Hepatocyte (in vitro differentiated cells): ENCODE measurements around the gene R3HDM4.

ENCODE experiments used
- CTCF ChIP-seq: fragments of 200-600 bp; sonication (generic); IDR thresholded peaks from 2 replicates; pipeline ENCODE4 v1.5.1; 2016; ENCODE audit warnings: antibody characterized with exemption, mild to moderate bottlenecking; ENCODE audit not compliant: poor library complexity
- EZH2 ChIP-seq: fragments of 200-600 bp; sonication (generic); IDR thresholded peaks from 2 replicates; pipeline ENCODE4 v1.6.1; 2016; ENCODE audit warnings: antibody characterized with exemption, mild to moderate bottlenecking, borderline replicate concordance

- no peak for TF ChIP-seq CTCF
- no peak for TF ChIP-seq EZH2
These were observed 47.6 kb upstream of the R3HDM4 start for GRCh38 chr19:960601-960938.
